Endothelial cell of umbilical vein (primary cell): ENCODE results near the gene ZNF148. TPM values are rescaled to one million over a fixed set of nuclear protein-coding genes. Genes with fewer than 3 reads are reported as not detected.

Source experiments
- BruUV-seq: library from RNA; stranded (reverse); fragments of 400-500 nt; replicated peaks from 2 replicates; lab custom pipeline; 2021; lab: Mats Ljungman, UMichigan
- CTCF ChIA-PET: fragments of 300-600, 350-600 bp; sonication (Branson Sonifier 250); formaldehyde crosslinking; loops from one replicate; lab custom pipeline; 2021; ENCODE audit warnings: antibody characterized with exemption, inconsistent platforms; lab: Charles Lee
- POLR2A ChIA-PET: fragments of 300-600, 350-600 bp; sonication (Branson Sonifier 250); formaldehyde crosslinking; loops from one replicate; lab custom pipeline; 2021; ENCODE audit warnings: antibody characterized with exemption, inconsistent platforms; lab: Charles Lee
- DNase-seq: peaks from one replicate; pipeline ENCODE4 v3.0.0-alpha.2; 2011; ENCODE audit warnings: low read depth, low spot score
- FAIRE-seq: peaks from 2 replicates; lab custom pipeline; 2011; peaks lifted over from hg19 to GRCh38; lab: Jason Lieb, UNC
- H2AFZ ChIP-seq: 2 replicates; pipeline ENCODE4 v1.6.0; 2012; ENCODE audit warnings: low read depth, low read length, control low read depth, inconsistent platforms
- H3K27ac ChIP-seq: 2 replicates; pipeline ENCODE4 v1.5.1; 2011; ENCODE audit warnings: low read depth, mild to moderate bottlenecking, control low read depth, low read length, moderate library complexity; ENCODE audit not compliant: insufficient read depth
- H3K27me3 ChIP-seq, 2 experiments: 2 replicates each; pipeline versions ENCODE4 v1.6.0 to v1.6.1; 2011; ENCODE audit warnings: low read length in 2 of 2, mixed read lengths in 1 of 2; ENCODE audit not compliant: control insufficient read depth in 2 of 2, insufficient read depth in 2 of 2
- H3K36me3 ChIP-seq, 2 experiments: 2 replicates in 1 of 2; 3 replicates in 1 of 2; pipeline ENCODE4 v1.5.1; 2011; ENCODE audit warnings: low read length in 2 of 2, mild to moderate bottlenecking in 1 of 2, moderate library complexity in 1 of 2; ENCODE audit not compliant: control insufficient read depth in 2 of 2, insufficient read depth in 2 of 2; ENCODE audit errors: extremely low read depth in 1 of 2
- H3K4me1 ChIP-seq: 3 replicates; pipeline ENCODE4 v1.5.1; 2011; ENCODE audit warnings: mild to moderate bottlenecking, low read length; ENCODE audit not compliant: control insufficient read depth, insufficient read depth; ENCODE audit errors: extremely low read depth
- H3K4me2 ChIP-seq: 2 replicates; pipeline ENCODE4 v1.6.1; 2011; ENCODE audit warnings: low read length, control low read depth, mixed read lengths; ENCODE audit not compliant: insufficient read depth
- H3K4me3 ChIP-seq, 3 experiments: fragments of 200-600 bp in 1 of 3; sonication (generic), shearing (Covaris generic) in 1 of 3; replicated peaks in 1 of 3; 2 replicates each; pipeline ENCODE4 v1.5.1; 2011 to 2016; ENCODE audit warnings: control low read depth in 3 of 3, low read length in 3 of 3, mild to moderate bottlenecking in 2 of 3, inconsistent platforms in 1 of 3, low read depth in 1 of 3, moderate library complexity in 1 of 3; ENCODE audit not compliant: insufficient read depth in 1 of 3
- H3K79me2 ChIP-seq: 2 replicates; pipeline ENCODE4 v1.6.0; 2012; ENCODE audit warnings: low read length, inconsistent platforms; ENCODE audit not compliant: control insufficient read depth, insufficient read depth
- H3K9ac ChIP-seq: replicated peaks from 2 replicates; pipeline ENCODE3; 2011; ENCODE audit warnings: low read length, control low read depth; ENCODE audit not compliant: insufficient read depth; ENCODE audit errors: extremely low read depth
- H3K9me1 ChIP-seq: replicated peaks from 3 replicates; pipeline ENCODE4 v1.6.0; 2011; ENCODE audit warnings: mild to moderate bottlenecking, low read length; ENCODE audit not compliant: control insufficient read depth, insufficient read depth; ENCODE audit errors: extremely low read depth
- H3K9me3 ChIP-seq: replicated peaks from 2 replicates; pipeline ENCODE4 v1.5.1; 2012; ENCODE audit warnings: low read length, inconsistent platforms; ENCODE audit not compliant: control insufficient read depth, insufficient read depth
- H4K20me1 ChIP-seq: replicated peaks from 2 replicates; pipeline ENCODE3; 2011; ENCODE audit warnings: mild to moderate bottlenecking, low read length; ENCODE audit not compliant: control insufficient read depth, insufficient read depth; ENCODE audit errors: extremely low read depth
- CTCF ChIP-seq, 2 donors: IDR thresholded peaks; 1 replicate in 1 of 2; 2 replicates in 1 of 2; pipeline ENCODE4 v1.5.1; 2011; ENCODE audit warnings: low read length in 2 of 2, mild to moderate bottlenecking in 2 of 2, moderate library complexity in 2 of 2, control low read depth in 1 of 2, inconsistent platforms in 1 of 2, low read depth in 1 of 2; ENCODE audit not compliant: insufficient read depth in 1 of 2; ENCODE audit errors: extremely low read depth in 1 of 2
- EZH2 ChIP-seq: IDR thresholded peaks from 2 replicates; pipeline ENCODE4 v1.6.1; 2012; ENCODE audit warnings: borderline replicate concordance, low read depth, mild to moderate bottlenecking, moderate library complexity, low read length, inconsistent platforms; ENCODE audit not compliant: severe bottlenecking
- FOS ChIP-seq: IDR thresholded peaks from 2 replicates; pipeline ENCODE4 v1.6.1; 2011; ENCODE audit warnings: mild to moderate bottlenecking, low read length, moderate library complexity, borderline replicate concordance; ENCODE audit not compliant: insufficient read depth
- GATA2 ChIP-seq: IDR thresholded peaks from 2 replicates; pipeline ENCODE4 v1.7.0; 2011; ENCODE audit warnings: low read depth, mild to moderate bottlenecking, moderate library complexity, mixed read lengths, low read length; ENCODE audit not compliant: insufficient read length, insufficient read depth
- JUN ChIP-seq: IDR thresholded peaks from 2 replicates; pipeline ENCODE4 v1.6.1; 2011; ENCODE audit warnings: borderline replicate concordance, low read depth; ENCODE audit not compliant: insufficient read length, insufficient read depth
- MYC ChIP-seq: IDR thresholded peaks from one replicate; pipeline ENCODE4 v1.6.1; 2011; ENCODE audit warnings: mild to moderate bottlenecking, low read depth, low read length
- POLR2A ChIP-seq: IDR thresholded peaks from 2 replicates; pipeline ENCODE4 v1.6.1; 2012; ENCODE audit warnings: low read depth, mild to moderate bottlenecking, control low read depth, low read length
- POLR2AphosphoS5 ChIP-seq: IDR thresholded peaks from 2 replicates; pipeline ENCODE4 v1.6.1; 2012; ENCODE audit warnings: low read depth, mild to moderate bottlenecking, control low read depth, low read length, moderate library complexity; ENCODE audit not compliant: insufficient read depth
- dilution Hi-C: fragments of 300-500 bp; cut with MboI; formaldehyde crosslinking; loops from one replicate; pipeline ENCODE4 v1.15.0; 2019; ENCODE audit warnings: low sequenced_read_pairs; ENCODE audit not compliant: extremely low pct_ligation_motif_present
- intact Hi-C: fragments of 100-400 bp; cut with micrococcal nuclease; formaldehyde crosslinking; loops from one replicate; pipeline ENCODE4 v1.10.0; 2022
- polyA plus RNA-seq, 4 experiments: library from polyadenylated mRNA; depleted of rRNA in 3 of 4; stranded (reverse) in 3 of 4; unstranded in 1 of 4; fragments of >200 nt; gene quantifications; 2 replicates each; pipeline versions ENCODE4 v1.2.1 to v1.2.3, GENCODE V29; 2011 to 2012; ENCODE audit warnings: missing spikeins in 1 of 4
- total RNA-seq: library from RNA; stranded (reverse); gene quantifications from 2 replicates; pipeline ENCODE4 v1.2.3, GENCODE V29; 2021
- TF ChIP-seq, protein P1 (sequence below): IDR thresholded peaks from 2 replicates; pipeline ENCODE4 v1.6.1; 2011; ENCODE audit not compliant: insufficient read depth, insufficient read length

ZNF148 gene
- total and polyA plus RNA-seq, 2 donors (not counting 3 experiments of a cell fraction or from before 2014, with no cell fraction given), result 8.0 to 41.3 TPM

DNA sequence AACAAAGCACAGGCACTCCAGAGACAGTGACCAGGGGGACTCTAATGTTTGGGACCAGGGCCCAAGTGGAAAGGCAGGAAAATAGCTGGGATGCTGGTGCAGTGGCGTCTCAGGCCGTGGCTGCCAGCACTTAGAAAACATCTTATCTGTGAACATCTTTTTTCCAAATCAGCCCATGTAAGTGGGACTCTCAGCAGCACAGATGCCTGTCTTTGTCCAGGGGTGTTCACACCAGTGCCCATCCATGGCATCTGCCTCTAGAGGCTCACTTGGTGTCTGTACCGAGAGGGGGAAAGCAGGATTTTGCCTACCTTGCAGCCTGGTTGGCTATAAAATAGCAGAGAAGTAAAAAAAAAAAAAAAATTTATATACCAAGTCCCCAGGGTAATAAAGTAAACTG, 189.3 kb downstream of the ZNF148 start:
- Histone ChIP-seq H3K4me2 (no peak overlapping the region), H3K27me3 (peaks cover 0 to 2% of the 10 kb centered on the region in 2 experiments), H3K36me3 (no peaks in the 10 kb centered on the region), H3K4me3 (no peak overlapping the region), H3K4me1 (no peaks in the 10 kb centered on the region), H3K79me2 (no peaks in the 10 kb centered on the region), H3K9me1 (no peaks in the 10 kb centered on the region), H3K9me3 (no peaks in the 10 kb centered on the region), H4K20me1 (no peaks in the 10 kb centered on the region), H3K27ac (no peak overlapping the region), H3K9ac (no peak overlapping the region), H2AFZ (no peak overlapping the region)
- TF ChIP-seq GATA2 (no peak), MYC (no peak), POLR2A (no peak), JUN (no peak), CTCF (IDR thresholded peaks at IDR 0.05; ENCODE audit: extremely low read depth in 1 of 2, insufficient read depth in 1 of 2, low read depth in 1 of 2, low read length in 2 of 2) (no peak), FOS (no peak), POLR2AphosphoS5 (no peak), EZH2 (no peak)
- TF ChIP-seq, protein P1, sequence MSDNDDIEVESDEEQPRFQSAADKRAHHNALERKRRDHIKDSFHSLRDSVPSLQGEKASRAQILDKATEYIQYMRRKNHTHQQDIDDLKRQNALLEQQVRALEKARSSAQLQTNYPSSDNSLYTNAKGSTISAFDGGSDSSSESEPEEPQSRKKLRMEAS, result no peak
- ChIA-PET CTCF (interaction anchor here (1.0 kb wide), 1 partner anchor 18 kb away, joined by 4 read pairs; no protein-coding TSS in a partner anchor), POLR2A (no interaction called here)
- BruUV-seq, result no TSS peak
- FAIRE-seq (no peak), DNase-seq (no peak)
- dilution Hi-C loops (no loop called here), intact Hi-C loops (no loop called here)
